Stimulated activated naive CD8-positive, alpha-beta T cell treated with anti-CD3 and anti-CD28 coated beads, Interleukin-15, Interleukin-2, amounts not matched to agents 100 ng/mL and 50 ng/mL, for 24 hours (primary cell): ENCODE data around the gene PNPLA1.
"Not testable (repeated sequence)": the region's sequence is repeated elsewhere in the genome, so short reads cannot be mapped to it uniquely, and the experiment has no call there.

Source experiments
- H3K27ac Mint-ChIP-seq: one replicate; pipeline ENCODE4 v1.8.0; 2021; ENCODE audit warnings: mild to moderate bottlenecking, mixed read lengths
- H3K27me3 Mint-ChIP-seq: one replicate; pipeline ENCODE4 v1.8.0; 2021; ENCODE audit warnings: mixed read lengths
- H3K36me3 Mint-ChIP-seq: one replicate; pipeline ENCODE4 v1.8.0; 2021; ENCODE audit warnings: low read depth, mixed read lengths
- H3K4me1 Mint-ChIP-seq: one replicate; pipeline ENCODE4 v1.8.0; 2021; ENCODE audit warnings: low read depth, mixed read lengths
- H3K4me3 Mint-ChIP-seq: one replicate; pipeline ENCODE4 v1.8.0; 2021; ENCODE audit warnings: mild to moderate bottlenecking, mixed read lengths
- H3K9me3 Mint-ChIP-seq: one replicate; pipeline ENCODE4 v1.8.0; 2021; ENCODE audit warnings: mixed read lengths

PNPLA1 gene

GRCh38 chr6:36327226-36327918, 57.5 kb downstream of the PNPLA1 start:
- H3K4me1 Mint-ChIP-seq: no peaks in the 10 kb centered on the region
- no peaks in the 10 kb centered on the region for H3K9me3 Mint-ChIP-seq
- H3K27ac Mint-ChIP-seq: no peak overlapping the region
- H3K27me3 Mint-ChIP-seq: no peaks in the 10 kb centered on the region
- H3K36me3 Mint-ChIP-seq: no peaks in the 10 kb centered on the region
- no peak overlapping the region for H3K4me3 Mint-ChIP-seq

GRCh38 chr6:36327919-36328236, 58.0 kb downstream of the PNPLA1 start:
- Mint-ChIP-seq H3K27me3 (no peaks in the 10 kb centered on the region), H3K36me3 (no peaks in the 10 kb centered on the region), H3K9me3 (no peaks in the 10 kb centered on the region), H3K4me1 (no peaks in the 10 kb centered on the region), H3K4me3 (no peak overlapping the region), H3K27ac (no peak overlapping the region)

GRCh38 chr6:36328600-36328999, 58.7 kb downstream of the PNPLA1 start:
- Mint-ChIP-seq H3K36me3 (no peaks in the 10 kb centered on the region), H3K4me3 (no peak overlapping the region), H3K4me1 (no peaks in the 10 kb centered on the region), H3K27ac (no peak overlapping the region), H3K9me3 (no peaks in the 10 kb centered on the region), H3K27me3 (peaks cover 3% of the 10 kb centered on the region)

GRCh38 chr6:36329798-36330291, 60.0 kb downstream of the PNPLA1 start:
- no peaks in the 10 kb centered on the region for H3K36me3 Mint-ChIP-seq
- H3K4me3 Mint-ChIP-seq: no peak overlapping the region
- no peak overlapping the region for H3K27ac Mint-ChIP-seq
- H3K4me1 Mint-ChIP-seq: no peaks in the 10 kb centered on the region
- H3K9me3 Mint-ChIP-seq: no peaks in the 10 kb centered on the region
- peaks cover 16% of the 10 kb centered on the region for H3K27me3 Mint-ChIP-seq

- Mint-ChIP-seq H3K27ac (no peak overlapping the region), H3K4me1 (no peaks in the 10 kb centered on the region), H3K9me3 (no peaks in the 10 kb centered on the region), H3K27me3 (peaks cover 20% of the 10 kb centered on the region), H3K4me3 (no peak overlapping the region), H3K36me3 (no peaks in the 10 kb centered on the region)
Observed at GRCh38 chr6:36330366-36330765, 60.5 kb downstream of the PNPLA1 start.

- Mint-ChIP-seq H3K36me3 (no peaks in the 10 kb centered on the region), H3K4me1 (no peaks in the 10 kb centered on the region), H3K9me3 (no peaks in the 10 kb centered on the region)
Observed at GRCh38 chr6:36331381-36331780, 61.5 kb downstream of the PNPLA1 start.

GRCh38 chr6:36333171-36333895, 63.5 kb downstream of the PNPLA1 start:
- peaks cover 27% of the 10 kb centered on the region for H3K27me3 Mint-ChIP-seq
- H3K27ac Mint-ChIP-seq: no peak overlapping the region
- peaks cover 9% of the 10 kb centered on the region for H3K4me1 Mint-ChIP-seq
- no peak overlapping the region for H3K4me3 Mint-ChIP-seq
- no peaks in the 10 kb centered on the region for H3K36me3 Mint-ChIP-seq
- H3K9me3 Mint-ChIP-seq: no peaks in the 10 kb centered on the region

More at GRCh38 chr6:36331381-36331780, 61.5 kb downstream of the PNPLA1 start:
- Mint-ChIP-seq H3K27me3 (peaks cover 27% of the 10 kb centered on the region), H3K27ac (no peak overlapping the region), H3K4me3 (no peak overlapping the region)

GRCh38 chr6:36333931-36334725, 64.3 kb downstream of the PNPLA1 start:
- no peak overlapping the region for H3K4me3 Mint-ChIP-seq
- peaks cover 31% of the 10 kb centered on the region for H3K27me3 Mint-ChIP-seq
- peaks cover 9% of the 10 kb centered on the region for H3K4me1 Mint-ChIP-seq
- no peaks in the 10 kb centered on the region for H3K36me3 Mint-ChIP-seq
- H3K9me3 Mint-ChIP-seq: no peaks in the 10 kb centered on the region
- no peak overlapping the region for H3K27ac Mint-ChIP-seq

GRCh38 chr6:36334832-36335459, 65.1 kb downstream of the PNPLA1 start:
- Mint-ChIP-seq H3K36me3 (no peaks in the 10 kb centered on the region), H3K4me1 (peaks cover 9% of the 10 kb centered on the region), H3K27me3 (peaks cover 39% of the 10 kb centered on the region), H3K4me3 (no peak overlapping the region), H3K27ac (no peak overlapping the region), H3K9me3 (no peaks in the 10 kb centered on the region)

- H3K4me1 Mint-ChIP-seq: peaks cover 11% of the 10 kb centered on the region
- H3K27ac Mint-ChIP-seq: no peak overlapping the region
- no peak overlapping the region for H3K4me3 Mint-ChIP-seq
- no peaks in the 10 kb centered on the region for H3K36me3 Mint-ChIP-seq
- H3K27me3 Mint-ChIP-seq: peaks cover 43% of the 10 kb centered on the region
- H3K9me3 Mint-ChIP-seq: no peaks in the 10 kb centered on the region
Observed at GRCh38 chr6:36335465-36336207, 65.8 kb downstream of the PNPLA1 start.

GRCh38 chr6:36336208-36336710, 66.4 kb downstream of the PNPLA1 start:
- Mint-ChIP-seq H3K27me3 (peaks cover 47% of the 10 kb centered on the region), H3K4me1 (peaks cover 14% of the 10 kb centered on the region), H3K4me3 (no peak overlapping the region), H3K36me3 (no peaks in the 10 kb centered on the region), H3K27ac (no peak overlapping the region), H3K9me3 (no peaks in the 10 kb centered on the region)

- Mint-ChIP-seq H3K4me1 (peaks cover 14% of the 10 kb centered on the region), H3K27me3 (peaks cover 47% of the 10 kb centered on the region), H3K4me3 (peak within 1 kb of the TSS; percentile 8), H3K27ac (no peak within 1 kb of the TSS), H3K9me3 (no peaks in the 10 kb centered on the region), H3K36me3 (no peaks in the 10 kb centered on the region)
Observed at GRCh38 chr6:36336779-36337241, 67.0 kb downstream of the PNPLA1 start, which contains the start of gene BNIP5. TSS of gene BNIP5 (minus strand) at chr6:36336888. CDS start at chr6:36330690, 6,198 bp downstream.

GRCh38 chr6:36337814-36338213, 68.0 kb downstream of the PNPLA1 start:
- peaks cover 14% of the 10 kb centered on the region for H3K4me1 Mint-ChIP-seq
- no peak overlapping the region for H3K27ac Mint-ChIP-seq
- no peaks in the 10 kb centered on the region for H3K9me3 Mint-ChIP-seq
- H3K27me3 Mint-ChIP-seq: peaks cover 51% of the 10 kb centered on the region
- no peak overlapping the region for H3K4me3 Mint-ChIP-seq
- no peaks in the 10 kb centered on the region for H3K36me3 Mint-ChIP-seq

GRCh38 chr6:36338223-36338622, 68.4 kb downstream of the PNPLA1 start:
- H3K27ac Mint-ChIP-seq, H3K36me3 Mint-ChIP-seq, H3K4me3 Mint-ChIP-seq, H3K9me3 Mint-ChIP-seq: not testable (repeated sequence)
- H3K27me3 Mint-ChIP-seq: peaks cover 55% of the 10 kb centered on the region
- peaks cover 14% of the 10 kb centered on the region for H3K4me1 Mint-ChIP-seq
